ENCODE measurements around the gene DGKI.

Gene DGKI

DNA sequence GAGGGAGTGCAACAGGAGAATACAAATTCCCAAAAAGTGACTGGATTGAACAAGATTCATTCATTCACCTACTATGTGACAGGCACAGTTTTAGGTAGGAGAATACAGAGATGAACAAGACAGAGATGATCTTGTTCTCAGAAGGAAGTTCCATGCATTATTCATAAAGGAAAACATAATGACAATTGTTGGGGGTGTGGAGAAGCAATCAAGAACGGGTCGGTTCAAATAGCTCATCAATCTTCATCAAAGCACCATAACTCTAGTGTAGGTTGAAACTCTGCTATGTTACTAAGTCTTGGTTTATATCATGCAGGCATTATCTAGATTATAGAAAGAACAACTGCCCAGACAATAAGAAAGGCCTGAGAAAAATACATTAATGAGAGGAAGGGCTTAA lies 243.7 kb downstream of the DGKI start:
- Histone ChIP-seq H3K27ac (ENCODE audit: low read depth, low read length) (no peak overlapping the region), H3K4ac (ENCODE audit: low read depth, low read length) (no peak overlapping the region), H3K14ac (ENCODE audit: low read length) (no peak overlapping the region), H3K4me3 (ENCODE audit: low read depth, low read length) (no peak overlapping the region), H2BK120ac (ENCODE audit: insufficient read depth, low read length, poor library complexity) (no peak overlapping the region), H4K91ac (ENCODE audit: low read depth, low read length) (no peak overlapping the region), H4K12ac (ENCODE audit: low read depth, low read length) (no peak overlapping the region), H2BK5ac (ENCODE audit: low read depth, low read length, poor library complexity) (no peak overlapping the region), H3K9ac (ENCODE audit: low read length) (no peak overlapping the region), H2BK12ac (ENCODE audit: low read length) (no peak overlapping the region), H3K23ac (ENCODE audit: low read length) (no peak overlapping the region), H4K8ac (ENCODE audit: low read depth, low read length) (no peak overlapping the region), H3K79me1 (ENCODE audit: low read length) (no peaks in the 10 kb centered on the region), H2AK5ac (ENCODE audit: low read length) (no peak overlapping the region), H3K4me1 (ENCODE audit: control insufficient read depth in 1 of 2, insufficient read depth in 2 of 2, low read length in 2 of 2) (no peaks in the 10 kb centered on the region), H3K4me2 (ENCODE audit: low read length) (no peak overlapping the region), H2AFZ (ENCODE audit: insufficient read depth, low read length, poor library complexity) (no peak overlapping the region), H3K9me3 (ENCODE audit: insufficient read depth, low read depth, low read length) (no peaks in the 10 kb centered on the region), H3K27me3 (ENCODE audit: insufficient read depth, low read length) (no peaks in the 10 kb centered on the region), H3K79me2 (ENCODE audit: control insufficient read depth, insufficient read depth, low read length, poor library complexity) (no peaks in the 10 kb centered on the region), H3K36me3 (ENCODE audit: control insufficient read depth in 1 of 2, insufficient read depth in 2 of 2, low read length in 2 of 2) (no peaks in the 10 kb centered on the region), H3K18ac (ENCODE audit: low read length) (no peak overlapping the region)
- no CpG with 5 or more reads among the region's 2 CpGs for WGBS (ENCODE audit: extremely low coverage, insufficient coverage, insufficient read length)
- DNase-seq: no peak

GRCh38 chr7:137601642-137602041 lies 245.1 kb downstream of the DGKI start:
- H3K4me1 ChIP-seq (ENCODE audit: control insufficient read depth in 1 of 2, insufficient read depth in 2 of 2, low read length in 2 of 2): no peaks in the 10 kb centered on the region
- no peak for DNase-seq
- no peak overlapping the region for H3K9ac ChIP-seq (ENCODE audit: low read length)
- no peaks in the 10 kb centered on the region for H3K27me3 ChIP-seq (ENCODE audit: insufficient read depth, low read length)
- H3K27ac ChIP-seq (ENCODE audit: low read depth, low read length): no peak overlapping the region
- H3K79me2 ChIP-seq (ENCODE audit: control insufficient read depth, insufficient read depth, low read length, poor library complexity): no peaks in the 10 kb centered on the region
- no CpG with 5 or more reads among the region's 6 CpGs for WGBS (ENCODE audit: extremely low coverage, insufficient coverage, insufficient read length)
- H3K4me3 ChIP-seq (ENCODE audit: low read depth, low read length): no peak overlapping the region
- H2BK5ac ChIP-seq (ENCODE audit: low read depth, low read length, poor library complexity): no peak overlapping the region
- H4K12ac ChIP-seq (ENCODE audit: low read depth, low read length): no peak overlapping the region
- no peak overlapping the region for H4K8ac ChIP-seq (ENCODE audit: low read depth, low read length)
- H4K91ac ChIP-seq (ENCODE audit: low read depth, low read length): no peak overlapping the region
- no peak overlapping the region for H2AK5ac ChIP-seq (ENCODE audit: low read length)
- H3K23ac ChIP-seq (ENCODE audit: low read length): no peak overlapping the region
- no peak overlapping the region for H3K4me2 ChIP-seq (ENCODE audit: low read length)
- no peak overlapping the region for H3K4ac ChIP-seq (ENCODE audit: low read depth, low read length)
- no peaks in the 10 kb centered on the region for H3K79me1 ChIP-seq (ENCODE audit: low read length)
- no peak overlapping the region for H3K14ac ChIP-seq (ENCODE audit: low read length)
- no peak overlapping the region for H3K18ac ChIP-seq (ENCODE audit: low read length)
- H2BK120ac ChIP-seq (ENCODE audit: insufficient read depth, low read length, poor library complexity): no peak overlapping the region
- no peaks in the 10 kb centered on the region for H3K36me3 ChIP-seq (ENCODE audit: control insufficient read depth in 1 of 2, insufficient read depth in 2 of 2, low read length in 2 of 2)
- no peak overlapping the region for H2BK12ac ChIP-seq (ENCODE audit: low read length)
- H2AFZ ChIP-seq (ENCODE audit: insufficient read depth, low read length, poor library complexity): no peak overlapping the region
- no peaks in the 10 kb centered on the region for H3K9me3 ChIP-seq (ENCODE audit: insufficient read depth, low read depth, low read length)

GRCh38 chr7:137597856-137598255 lies 248.9 kb downstream of the DGKI start:
- no peak overlapping the region for H4K8ac ChIP-seq (ENCODE audit: low read depth, low read length)

DNA sequence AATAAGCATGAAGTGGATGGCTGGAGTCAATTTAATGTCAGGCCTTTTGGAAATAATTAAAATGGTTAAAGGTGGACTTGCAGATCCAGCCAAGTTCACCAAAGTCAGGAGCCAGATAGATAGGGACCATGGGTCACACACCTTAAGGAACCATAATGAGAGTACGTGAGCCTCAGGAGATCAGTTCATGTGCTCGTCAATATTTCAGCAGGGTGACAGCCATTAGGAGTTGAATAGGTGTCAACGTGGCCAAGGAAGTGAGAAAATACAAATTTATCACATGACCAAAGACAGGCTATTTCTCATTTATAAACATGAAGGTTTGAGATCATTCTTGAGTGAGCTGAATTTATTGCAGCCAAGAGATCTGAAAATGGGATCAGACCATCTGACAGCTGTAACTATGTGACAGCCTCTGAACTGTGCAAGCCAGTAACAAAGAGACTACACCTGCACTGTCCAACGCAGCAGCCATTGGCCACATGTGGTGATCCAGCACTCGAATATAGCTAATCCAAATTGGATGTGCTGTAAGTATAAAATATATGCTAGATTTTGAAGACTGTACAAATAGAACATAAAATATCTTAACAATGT lies 253.6 kb downstream of the DGKI start:
- WGBS (ENCODE audit: extremely low coverage, insufficient coverage, insufficient read length): no CpG with 5 or more reads among the region's 5 CpGs
- Histone ChIP-seq H3K27ac (ENCODE audit: low read depth, low read length) (no peak overlapping the region), H4K12ac (ENCODE audit: low read depth, low read length) (no peak overlapping the region), H4K8ac (ENCODE audit: low read depth, low read length) (no peak overlapping the region), H3K27me3 (ENCODE audit: insufficient read depth, low read length) (no peaks in the 10 kb centered on the region), H3K4me1 (ENCODE audit: control insufficient read depth in 1 of 2, insufficient read depth in 2 of 2, low read length in 2 of 2) (peaks cover 0 to 3% of the 10 kb centered on the region in 2 experiments), H2BK5ac (ENCODE audit: low read depth, low read length, poor library complexity) (no peak overlapping the region), H2AK5ac (ENCODE audit: low read length) (no peak overlapping the region), H3K79me2 (ENCODE audit: control insufficient read depth, insufficient read depth, low read length, poor library complexity) (no peaks in the 10 kb centered on the region), H2BK120ac (ENCODE audit: insufficient read depth, low read length, poor library complexity) (no peak overlapping the region), H2BK12ac (ENCODE audit: low read length) (no peak overlapping the region), H3K14ac (ENCODE audit: low read length) (no peak overlapping the region), H3K4ac (ENCODE audit: low read depth, low read length) (no peak overlapping the region), H3K9me3 (ENCODE audit: insufficient read depth, low read depth, low read length) (no peaks in the 10 kb centered on the region), H3K18ac (ENCODE audit: low read length) (no peak overlapping the region), H3K4me2 (ENCODE audit: low read length) (no peak overlapping the region), H3K36me3 (ENCODE audit: control insufficient read depth in 1 of 2, insufficient read depth in 2 of 2, low read length in 2 of 2) (no peaks in the 10 kb centered on the region), H3K79me1 (ENCODE audit: low read length) (no peaks in the 10 kb centered on the region), H3K23ac (ENCODE audit: low read length) (no peak overlapping the region), H4K91ac (ENCODE audit: low read depth, low read length) (no peak overlapping the region), H3K4me3 (ENCODE audit: low read depth, low read length) (no peak overlapping the region), H2AFZ (ENCODE audit: insufficient read depth, low read length, poor library complexity) (no peak overlapping the region), H3K9ac (ENCODE audit: low read length) (no peak overlapping the region)
- no peak for DNase-seq

More at GRCh38 chr7:137597856-137598255, 248.9 kb downstream of the DGKI start:
- Histone ChIP-seq H2BK12ac (ENCODE audit: low read length) (no peak overlapping the region), H2BK5ac (ENCODE audit: low read depth, low read length, poor library complexity) (no peak overlapping the region), H3K14ac (ENCODE audit: low read length) (no peak overlapping the region), H3K4me3 (ENCODE audit: low read depth, low read length) (no peak overlapping the region), H3K18ac (ENCODE audit: low read length) (no peak overlapping the region), H4K12ac (ENCODE audit: low read depth, low read length) (no peak overlapping the region), H3K9ac (ENCODE audit: low read length) (no peak overlapping the region), H3K27me3 (ENCODE audit: insufficient read depth, low read length) (no peaks in the 10 kb centered on the region), H3K36me3 (ENCODE audit: control insufficient read depth in 1 of 2, insufficient read depth in 2 of 2, low read length in 2 of 2) (no peaks in the 10 kb centered on the region), H2AFZ (ENCODE audit: insufficient read depth, low read length, poor library complexity) (no peak overlapping the region), H3K79me1 (ENCODE audit: low read length) (no peaks in the 10 kb centered on the region), H3K27ac (ENCODE audit: low read depth, low read length) (no peak overlapping the region), H4K91ac (ENCODE audit: low read depth, low read length) (no peak overlapping the region), H3K79me2 (ENCODE audit: control insufficient read depth, insufficient read depth, low read length, poor library complexity) (no peaks in the 10 kb centered on the region), H3K4me2 (ENCODE audit: low read length) (no peak overlapping the region), H2BK120ac (ENCODE audit: insufficient read depth, low read length, poor library complexity) (no peak overlapping the region), H3K9me3 (ENCODE audit: insufficient read depth, low read depth, low read length) (no peaks in the 10 kb centered on the region), H3K4ac (ENCODE audit: low read depth, low read length) (no peak overlapping the region), H2AK5ac (ENCODE audit: low read length) (no peak overlapping the region), H3K23ac (ENCODE audit: low read length) (no peak overlapping the region), H3K4me1 (ENCODE audit: control insufficient read depth in 1 of 2, insufficient read depth in 2 of 2, low read length in 2 of 2) (no peaks in the 10 kb centered on the region)
- WGBS (ENCODE audit: extremely low coverage, insufficient coverage, insufficient read length): no CpG with 5 or more reads among the region's 4 CpGs
- no peak for DNase-seq

All from trophoblast cell (in vitro differentiated cells and primary cell).